ENCODE results near the gene CTXN1.
"Not testable (repeated sequence)": the region's sequence is repeated elsewhere in the genome, so short reads cannot be mapped to it uniquely, and the experiment has no call there.

Gene CTXN1

GRCh38 chr19:7902796-7903243 is 23.1 kb downstream of the CTXN1 start:
- no peak for DNase-seq (ENCODE audit: low read depth in 2 of 2, low spot score in 1 of 2)

GRCh38 chr19:7901337-7901736 is 24.6 kb downstream of the CTXN1 start:
- DNase-seq (ENCODE audit: low read depth in 2 of 2, low spot score in 1 of 2) = no peak

- no peak for DNase-seq (ENCODE audit: low read depth in 2 of 2, low spot score in 1 of 2)
Measured at GRCh38 chr19:7900931-7901330, 25.0 kb downstream of the CTXN1 start.

- no peak for DNase-seq (ENCODE audit: low read depth in 2 of 2, low spot score in 1 of 2)
Measured at GRCh38 chr19:7900401-7900870, 25.5 kb downstream of the CTXN1 start.

GRCh38 chr19:7899751-7900378 is 26.1 kb downstream of the CTXN1 start:
- no peak for DNase-seq (ENCODE audit: low read depth in 2 of 2, low spot score in 1 of 2)

- DNase-seq (ENCODE audit: low read depth in 2 of 2, low spot score in 1 of 2) = no peak
Measured at GRCh38 chr19:7898967-7899366, 27.0 kb downstream of the CTXN1 start.

- no peak for DNase-seq (ENCODE audit: low read depth in 2 of 2, low spot score in 1 of 2)
Measured at GRCh38 chr19:7897292-7897691, 28.6 kb downstream of the CTXN1 start.

GRCh38 chr19:7895565-7895964 is 30.4 kb downstream of the CTXN1 start:
- DNase-seq (ENCODE audit: low read depth in 2 of 2, low spot score in 1 of 2) = no peak

GRCh38 chr19:7894612-7895309 is 31.2 kb downstream of the CTXN1 start:
- DNase-seq (ENCODE audit: low read depth in 2 of 2, low spot score in 1 of 2) = no peak

- DNase-seq (ENCODE audit: low read depth in 2 of 2, low spot score in 1 of 2) = not testable (repeated sequence)
Measured at GRCh38 chr19:7893362-7894101, 32.4 kb downstream of the CTXN1 start.

GRCh38 chr19:7888826-7889217 is 37.1 kb downstream of the CTXN1 start:
- DNase-seq (ENCODE audit: low read depth in 2 of 2, low spot score in 1 of 2) = no peak

GRCh38 chr19:7888145-7888825 is 37.6 kb downstream of the CTXN1 start, which contains the start of gene LRRC8E:
Gene LRRC8E, plus strand, starts transcription at chr19:7888510. Its CDS starts 7,094 bp downstream, at chr19:7895604.
- DNase-seq (ENCODE audit: low read depth in 2 of 2, low spot score in 1 of 2) = no peak

- DNase-seq (ENCODE audit: low read depth in 2 of 2, low spot score in 1 of 2) = no peak
Measured at GRCh38 chr19:7887408-7888144, 38.4 kb downstream of the CTXN1 start.

- no peak for DNase-seq (ENCODE audit: low read depth in 2 of 2, low spot score in 1 of 2)
Measured at GRCh38 chr19:7885818-7886217, 40.1 kb downstream of the CTXN1 start.

- no peak for DNase-seq (ENCODE audit: low read depth in 2 of 2, low spot score in 1 of 2)
Measured at GRCh38 chr19:7883796-7884570, 42.0 kb downstream of the CTXN1 start.

GRCh38 chr19:7883105-7883504 is 42.8 kb downstream of the CTXN1 start:
- DNase-seq (ENCODE audit: low read depth in 2 of 2, low spot score in 1 of 2) = no peak

GRCh38 chr19:7881910-7882309 is 44.0 kb downstream of the CTXN1 start:
- DNase-seq (ENCODE audit: low read depth in 2 of 2, low spot score in 1 of 2) = no peak

- no peak for DNase-seq (ENCODE audit: low read depth in 2 of 2, low spot score in 1 of 2)
Measured at GRCh38 chr19:7879836-7880235, 46.1 kb downstream of the CTXN1 start.

- DNase-seq (ENCODE audit: low read depth in 2 of 2, low spot score in 1 of 2) = no peak
Measured at GRCh38 chr19:7879111-7879807, 46.7 kb downstream of the CTXN1 start.

Data from stimulated activated CD8-positive, alpha-beta memory T cell treated with anti-CD3 and anti-CD28 coated beads, Interleukin-4, amount 100 ng/mL, for 4 hours (primary cell).